Ovary (tissue), 9 donors: ENCODE results near the gene UROC1. TPM values are rescaled to one million over a fixed set of nuclear protein-coding genes. Genes with fewer than 3 reads are reported as not detected.

Source experiments
- DNase-seq, 5 donors: peaks; one replicate each; pipeline ENCODE4 v3.0.0-alpha.2; 2019 to 2020
- H3K27ac ChIP-seq, 2 donors: fragments of 200-600 bp; one replicate each; pipeline versions ENCODE4 v1.5.1 to v1.8.0; 2019 to 2022
- H3K27me3 ChIP-seq: fragments of 200-600 bp; one replicate; pipeline ENCODE4 v1.8.0; 2022
- H3K36me3 ChIP-seq: fragments of 200-600 bp; sonication (generic); one replicate; pipeline ENCODE4 v1.5.1; 2019
- H3K4me1 ChIP-seq: one replicate; pipeline ENCODE4 v1.8.1; 2013; ENCODE audit warnings: mild to moderate bottlenecking, moderate library complexity; ENCODE audit not compliant: insufficient read depth
- H3K4me3 ChIP-seq: fragments of 200-600 bp; sonication (generic); one replicate; pipeline ENCODE4 v1.5.1; 2017
- H3K9me3 ChIP-seq, 2 donors: fragments of 200-600 bp in 1 of 2; sonication (generic) in 1 of 2; one replicate each; pipeline versions ENCODE4 v1.5.1 to v1.8.1; 2013 to 2019; ENCODE audit warnings: mild to moderate bottlenecking in 1 of 2, moderate library complexity in 1 of 2
- CTCF ChIP-seq, 3 donors: fragments of 450-650 bp in 2 of 3; fragments of 200-600 bp in 1 of 3; IDR thresholded peaks; one replicate each; pipeline versions ENCODE4 v1.5.1 to v1.8.0; 2016 to 2022; ENCODE audit warnings: antibody characterized with exemption in 3 of 3, mild to moderate bottlenecking in 1 of 3
- EP300 ChIP-seq: sonication (generic); formaldehyde crosslinking; IDR thresholded peaks from one replicate; pipeline ENCODE4 v1.6.1; 2017; ENCODE audit warnings: antibody characterized with exemption
- POLR2A ChIP-seq: fragments of 450-650 bp; IDR thresholded peaks from one replicate; pipeline ENCODE4 v1.6.1; 2017; ENCODE audit warnings: antibody characterized with exemption, mild to moderate bottlenecking, moderate library complexity
- WGBS, 3 donors: extraction: QIAGEN DNeasy Blood & Tissue Kit in 1 of 3; methylation state at CpG; one replicate each; pipeline versions ENCODE4 v1.1.5 to v1.1.7; 2013 to 2017; 5-methylcytosine and 5-hydroxymethylcytosine counted together
- intact Hi-C, 4 donors: fragments of 100-400 bp; cut with DNase I; formaldehyde crosslinking; loops; one replicate each; pipeline versions ENCODE4 v1.11.0 to v1.15.1; 2022 to 2023
- polyA plus RNA-seq, 2 donors: library from polyadenylated mRNA; stranded (reverse); fragments of 200-250 nt in 1 of 2; fragments of 350-450 nt in 1 of 2; fragmentation: Illumina TruSeq in 1 of 2; extraction: RNeasy Lipid Tissue Mini Kit (QIAGEN cat#74804) in 1 of 2; gene quantifications; one replicate each; pipeline ENCODE4 v1.2.3, GENCODE V29; 2013 to 2014
- total RNA-seq, 7 donors: library from RNA; depleted of rRNA in 2 of 7; stranded (reverse); fragments of >200 nt in 2 of 7; fragmentation: NEBNext Ultra II Directional in 3 of 7; extraction: Animal tissue kit (Norgen Biotek cat#: 25700) in 3 of 7; gene quantifications; one replicate each; pipeline versions ENCODE4 v1.1.0 to v1.2.4, GENCODE V29; 2016 to 2023
- donor health status: DM: no; HTN: no; CAD: no; lungs with moderate emphysema.
- donor health status: DM: no; HTN: no; CAD: no.
- donor health status: Bipolar disorder and iron deficiency.
- donor health status: DM: yes; HTN: yes; CAD: no.
- donor health status: DM: no; HTN: no; CAD: no.
- donor health status: DM: yes; HTN: yes; CAD: no.

Gene UROC1
- total and polyA plus RNA-seq, 9 donors = 0.06 to 0.32 (median 0.12) TPM; not detected in 4

DNA sequence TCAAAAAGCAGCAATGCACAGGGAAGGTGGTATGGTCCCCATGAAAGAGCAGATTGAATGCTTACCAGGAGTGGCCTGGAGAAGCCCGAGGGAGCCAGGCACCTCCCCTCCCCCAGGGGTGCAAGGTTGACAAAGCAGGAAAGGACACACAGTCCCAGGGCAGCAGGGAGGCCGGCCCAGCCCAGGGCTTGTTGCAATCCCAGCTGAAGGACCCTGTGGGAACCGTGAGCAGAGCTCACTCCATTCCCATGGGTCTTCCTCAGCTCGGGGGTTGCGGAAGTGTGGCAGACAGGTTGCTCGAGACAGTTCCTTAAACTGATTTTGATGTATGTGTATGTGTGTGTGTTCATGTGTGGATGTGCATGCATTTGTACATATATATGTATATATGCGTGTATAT, 15.8 kb downstream of the UROC1 start:
- no peak for TF ChIP-seq EP300
- no peak for TF ChIP-seq CTCF (IDR thresholded peaks at IDR 0.05)
- TF ChIP-seq POLR2A = no peak
- Histone ChIP-seq H3K4me3 (no peak overlapping the region), H3K36me3 (no peaks in the 10 kb centered on the region), H3K27me3 (no peaks in the 10 kb centered on the region), H3K4me1 (no peaks in the 10 kb centered on the region), H3K9me3 (no peaks in the 10 kb centered on the region), H3K27ac (no peak overlapping the region)
- WGBS, 3 donors = 51 to 56% (median 53%) methylated on average over 7 of the region's 7 CpGs
- no peak for DNase-seq
- intact Hi-C loops = no loop called here

GRCh38 chr3:126501054-126501453, 16.5 kb downstream of the UROC1 start:
- no peak for DNase-seq
- H3K9me3 ChIP-seq = no peaks in the 10 kb centered on the region
- WGBS, 3 donors = 62 to 75% (median 73%) methylated on average over 5 of the region's 5 CpGs

GRCh38 chr3:126500016-126500415, 17.6 kb downstream of the UROC1 start:
- H3K36me3 ChIP-seq = no peaks in the 10 kb centered on the region
- no peak overlapping the region for H3K4me3 ChIP-seq
- no peaks in the 10 kb centered on the region for H3K9me3 ChIP-seq
- no peaks in the 10 kb centered on the region for H3K4me1 ChIP-seq
- intact Hi-C loops = no loop called here
- TF ChIP-seq EP300 (no peak), CTCF (IDR thresholded peaks at IDR 0.05) (no peak), POLR2A (no peak)
- 79 to 91% (median 85%) methylated on average over 7 of the region's 7 CpGs for WGBS, 3 donors
- no peak overlapping the region for H3K27ac ChIP-seq
- no peaks in the 10 kb centered on the region for H3K27me3 ChIP-seq
- no peak for DNase-seq

More at GRCh38 chr3:126501054-126501453, 16.5 kb downstream of the UROC1 start:
- TF ChIP-seq CTCF (IDR thresholded peaks at IDR 0.05) (no peak), POLR2A (no peak), EP300 (no peak)
- no peaks in the 10 kb centered on the region for H3K36me3 ChIP-seq
- H3K27me3 ChIP-seq = no peaks in the 10 kb centered on the region
- H3K4me3 ChIP-seq = no peak overlapping the region
- intact Hi-C loops = no loop called here
- no peaks in the 10 kb centered on the region for H3K4me1 ChIP-seq
- H3K27ac ChIP-seq = no peak overlapping the region

GRCh38 chr3:126499401-126499800, 18.2 kb downstream of the UROC1 start:
- H3K36me3 ChIP-seq = no peaks in the 10 kb centered on the region
- intact Hi-C loops = no loop called here
- WGBS, 3 donors = 90 to 95% (median 92%) methylated on average over 9 of the region's 9 CpGs
- no peaks in the 10 kb centered on the region for H3K9me3 ChIP-seq
- no peak overlapping the region for H3K4me3 ChIP-seq
- no peaks in the 10 kb centered on the region for H3K4me1 ChIP-seq
- no peaks in the 10 kb centered on the region for H3K27me3 ChIP-seq
- no peak overlapping the region for H3K27ac ChIP-seq
- no peak for TF ChIP-seq EP300
- no peak for DNase-seq

GRCh38 chr3:126498929-126499328, 18.6 kb downstream of the UROC1 start:
- H3K27me3 ChIP-seq = no peaks in the 10 kb centered on the region
- TF ChIP-seq CTCF (IDR thresholded peaks at IDR 0.05) (no peak), EP300 (no peak), POLR2A (no peak)
- intact Hi-C loops = no loop called here
- WGBS, 3 donors = 61 to 70% (median 68%) methylated on average over 10 of the region's 10 CpGs
- H3K4me1 ChIP-seq = no peaks in the 10 kb centered on the region
- no peak overlapping the region for H3K27ac ChIP-seq
- no peaks in the 10 kb centered on the region for H3K9me3 ChIP-seq
- no peaks in the 10 kb centered on the region for H3K36me3 ChIP-seq
- DNase-seq = no peak
- no peak overlapping the region for H3K4me3 ChIP-seq
